MM.1S (cell line): Measurements from ENCODE around the gene FAM9C.

Source experiments
- DNase-seq: peaks from one replicate; pipeline ENCODE4 v3.0.0-alpha.2; 2015
- H2AFZ ChIP-seq: fragments of 300-600 bp; sonication (generic); 2 replicates; pipeline ENCODE4 v1.6.0; 2016; ENCODE audit warnings: antibody characterized with exemption, low read length
- H3F3A ChIP-seq: fragments of 300-600 bp; sonication (generic); 2 replicates; pipeline ENCODE4 v1.6.1; 2016; ENCODE audit warnings: mild to moderate bottlenecking, antibody characterized with exemption, low read length, moderate library complexity, mixed read lengths; ENCODE audit not compliant: insufficient read depth
- H3K27ac ChIP-seq: fragments of 300-600 bp; sonication (generic); 2 replicates; pipeline ENCODE4 v1.5.1; 2016; ENCODE audit warnings: mild to moderate bottlenecking, low read length
- H3K27me3 ChIP-seq: fragments of 300-600 bp; sonication (generic); replicated peaks from 2 replicates; pipeline ENCODE4 v1.6.0; 2016; ENCODE audit warnings: low read length; ENCODE audit not compliant: insufficient read depth
- H3K36me3 ChIP-seq: fragments of 300-600 bp; sonication (generic); replicated peaks from 2 replicates; pipeline ENCODE4 v1.6.1; 2016; ENCODE audit warnings: mild to moderate bottlenecking, low read length, mixed read lengths; ENCODE audit not compliant: insufficient read depth
- H3K4me1 ChIP-seq: fragments of 300-600 bp; sonication (generic); 2 replicates; pipeline ENCODE4 v1.6.1; 2016; ENCODE audit warnings: low read length, mixed read lengths
- H3K4me2 ChIP-seq: fragments of 300-600 bp; sonication (generic); 2 replicates; pipeline ENCODE4 v1.6.0; 2016; ENCODE audit warnings: low read depth, low read length
- H3K4me3 ChIP-seq: fragments of 300-600 bp; sonication (generic); 2 replicates; pipeline ENCODE4 v1.5.1; 2016; ENCODE audit warnings: low read length, mixed read lengths
- H3K79me2 ChIP-seq: fragments of 300-600 bp; sonication (generic); 2 replicates; pipeline ENCODE4 v1.6.1; 2016; ENCODE audit warnings: mixed run types, low read length, mixed read lengths
- H3K9ac ChIP-seq: fragments of 300-600 bp; sonication (generic); 2 replicates; pipeline ENCODE4 v1.6.1; 2016; ENCODE audit warnings: low read length, mixed read lengths
- H3K9me2 ChIP-seq: fragments of 300-600 bp; sonication (generic); replicated peaks from 2 replicates; pipeline ENCODE4 v1.6.1; 2016; ENCODE audit warnings: mild to moderate bottlenecking, low read length, mixed read lengths; ENCODE audit not compliant: insufficient read depth
- H3K9me3 ChIP-seq: fragments of 300-600 bp; sonication (generic); replicated peaks from 2 replicates; pipeline ENCODE4 v1.6.1; 2016; ENCODE audit warnings: mild to moderate bottlenecking, low read length, mixed read lengths; ENCODE audit not compliant: insufficient read depth
- H4K20me1 ChIP-seq: fragments of 300-600 bp; sonication (generic); 2 replicates; pipeline ENCODE4 v1.6.1; 2016; ENCODE audit warnings: mild to moderate bottlenecking, low read length, moderate library complexity, mixed read lengths; ENCODE audit not compliant: insufficient read depth
- EZH2 ChIP-seq: fragments of 300-600 bp; sonication (generic); optimal IDR thresholded peaks from 2 replicates; pipeline ENCODE3; 2017; ENCODE audit warnings: low read depth, mild to moderate bottlenecking, antibody characterized with exemption, low read length, mixed read lengths
- EZH2phosphoT487 ChIP-seq: fragments of 300-600 bp; sonication (generic); IDR thresholded peaks from 2 replicates; pipeline ENCODE4 v1.6.1; 2018; ENCODE audit warnings: antibody characterized with exemption, low read length
- TF ChIP-seq, protein P1 (sequence below): fragments of 300-600 bp; sonication (generic); IDR thresholded peaks from 2 replicates; pipeline ENCODE4 v1.5.1; 2016; ENCODE audit warnings: antibody characterized with exemption, low read length, mixed read lengths

The FAM9C gene

DNA sequence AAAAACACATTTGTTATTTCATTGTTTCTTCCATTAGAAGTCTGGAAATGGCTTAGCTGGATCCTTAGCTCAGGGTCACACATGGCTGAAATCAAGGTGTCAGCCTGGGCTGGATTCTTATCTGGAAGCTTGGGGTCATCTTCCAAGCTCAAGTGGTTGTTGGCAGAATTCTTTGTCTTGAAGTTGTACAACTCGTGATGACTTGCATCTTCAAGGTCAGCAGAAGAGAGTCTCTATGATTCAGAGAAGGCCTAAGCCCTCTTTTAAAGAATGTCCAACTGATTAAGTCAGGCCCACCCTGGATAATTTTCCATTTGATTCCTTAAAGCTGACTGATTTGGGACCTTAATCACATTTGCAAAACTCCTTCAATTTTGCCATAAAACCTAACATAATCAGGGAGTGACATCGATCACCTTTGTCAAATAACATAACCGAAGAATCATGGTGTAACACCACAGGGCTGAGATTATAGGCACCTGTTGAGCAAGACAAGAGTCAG is 47.4 kb downstream of the FAM9C start:
- Histone ChIP-seq H3K9me2 (no peaks in the 10 kb centered on the region), H3K27ac (no peak overlapping the region), H3K36me3 (no peaks in the 10 kb centered on the region), H3K27me3 (no peaks in the 10 kb centered on the region), H3K4me2 (no peak overlapping the region), H3K9me3 (no peaks in the 10 kb centered on the region), H4K20me1 (no peaks in the 10 kb centered on the region), H3K9ac (no peak overlapping the region), H3K4me1 (peaks cover 32% of the 10 kb centered on the region), H3K79me2 (no peaks in the 10 kb centered on the region), H2AFZ (no peak overlapping the region), H3F3A (peaks cover 32% of the 10 kb centered on the region), H3K4me3 (no peak overlapping the region)
- TF ChIP-seq EZH2 (no peak), EZH2phosphoT487 (no peak)
- TF ChIP-seq, protein P1, sequence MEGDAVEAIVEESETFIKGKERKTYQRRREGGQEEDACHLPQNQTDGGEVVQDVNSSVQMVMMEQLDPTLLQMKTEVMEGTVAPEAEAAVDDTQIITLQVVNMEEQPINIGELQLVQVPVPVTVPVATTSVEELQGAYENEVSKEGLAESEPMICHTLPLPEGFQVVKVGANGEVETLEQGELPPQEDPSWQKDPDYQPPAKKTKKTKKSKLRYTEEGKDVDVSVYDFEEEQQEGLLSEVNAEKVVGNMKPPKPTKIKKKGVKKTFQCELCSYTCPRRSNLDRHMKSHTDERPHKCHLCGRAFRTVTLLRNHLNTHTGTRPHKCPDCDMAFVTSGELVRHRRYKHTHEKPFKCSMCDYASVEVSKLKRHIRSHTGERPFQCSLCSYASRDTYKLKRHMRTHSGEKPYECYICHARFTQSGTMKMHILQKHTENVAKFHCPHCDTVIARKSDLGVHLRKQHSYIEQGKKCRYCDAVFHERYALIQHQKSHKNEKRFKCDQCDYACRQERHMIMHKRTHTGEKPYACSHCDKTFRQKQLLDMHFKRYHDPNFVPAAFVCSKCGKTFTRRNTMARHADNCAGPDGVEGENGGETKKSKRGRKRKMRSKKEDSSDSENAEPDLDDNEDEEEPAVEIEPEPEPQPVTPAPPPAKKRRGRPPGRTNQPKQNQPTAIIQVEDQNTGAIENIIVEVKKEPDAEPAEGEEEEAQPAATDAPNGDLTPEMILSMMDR, result no peak
- no peak for DNase-seq

DNA sequence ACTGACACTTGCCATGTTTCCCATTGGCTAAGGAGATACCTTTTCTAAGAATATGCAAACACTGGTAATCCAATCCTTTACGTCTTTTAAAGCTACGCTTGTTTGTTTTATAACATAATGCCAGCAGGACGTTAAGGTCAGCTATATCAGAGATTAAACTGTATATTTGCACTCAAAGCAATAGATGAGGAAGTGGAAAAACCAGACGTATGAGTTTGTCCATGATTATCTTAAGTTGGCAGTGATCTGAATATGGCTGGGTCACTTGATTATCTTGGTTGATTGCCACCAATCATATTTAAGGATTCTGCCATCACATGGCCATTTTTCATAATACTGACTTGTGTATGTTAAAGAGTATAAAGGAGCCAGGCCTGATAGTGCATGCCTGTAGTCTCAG is 50.1 kb downstream of the FAM9C start:
- Histone ChIP-seq H4K20me1 (no peaks in the 10 kb centered on the region), H3K4me2 (no peak overlapping the region), H3K36me3 (no peaks in the 10 kb centered on the region), H3F3A (peaks cover 12% of the 10 kb centered on the region), H3K27ac (no peak overlapping the region), H3K9ac (no peak overlapping the region), H3K4me1 (peaks cover 14% of the 10 kb centered on the region), H3K4me3 (no peak overlapping the region), H3K79me2 (no peaks in the 10 kb centered on the region), H3K27me3 (no peaks in the 10 kb centered on the region), H3K9me3 (no peaks in the 10 kb centered on the region), H2AFZ (no peak overlapping the region), H3K9me2 (no peaks in the 10 kb centered on the region)
- no peak for TF ChIP-seq EZH2
- TF ChIP-seq, protein P1, result no peak
- TF ChIP-seq EZH2phosphoT487, result no peak
- DNase-seq, result no peak

DNA sequence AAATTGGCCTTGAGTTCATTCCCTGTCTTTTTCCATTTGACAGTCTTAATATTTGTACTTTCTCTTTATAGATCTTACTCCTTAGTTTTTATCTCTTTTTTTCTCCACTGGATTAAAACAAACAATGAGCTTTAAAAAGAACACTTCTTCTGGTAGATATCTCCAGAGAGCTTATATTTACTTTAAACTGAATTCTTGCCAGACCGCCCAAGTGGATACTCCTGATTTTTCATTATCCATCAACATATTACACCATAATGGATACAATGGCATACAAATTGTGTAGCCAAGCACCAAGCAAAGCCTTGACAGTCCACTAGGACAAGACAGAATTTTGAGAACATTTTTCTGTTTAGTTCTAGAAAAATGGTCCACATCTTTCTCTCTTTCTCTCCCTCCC is 50.6 kb downstream of the FAM9C start:
- H2AFZ ChIP-seq, result no peak overlapping the region
- H3K9me3 ChIP-seq, result no peaks in the 10 kb centered on the region
- H3K36me3 ChIP-seq, result no peaks in the 10 kb centered on the region
- no peaks in the 10 kb centered on the region for H3K9me2 ChIP-seq
- no peaks in the 10 kb centered on the region for H3K79me2 ChIP-seq
- H3K27ac ChIP-seq, result no peak overlapping the region
- H4K20me1 ChIP-seq, result no peaks in the 10 kb centered on the region
- H3K4me1 ChIP-seq, result peaks cover 10% of the 10 kb centered on the region
- peaks cover 7% of the 10 kb centered on the region; the same call in 1 of the 2 replicates for H3F3A ChIP-seq
- H3K4me3 ChIP-seq, result no peak overlapping the region
- no peak overlapping the region for H3K4me2 ChIP-seq
- H3K27me3 ChIP-seq, result no peaks in the 10 kb centered on the region
- no peak for DNase-seq
- H3K9ac ChIP-seq, result no peak overlapping the region
- TF ChIP-seq, protein P1, result no peak
- TF ChIP-seq EZH2 (no peak), EZH2phosphoT487 (no peak)
